MM.1S (cell line): ENCODE results near the gene FARP1.

Source experiments
- DNase-seq: peaks from one replicate; pipeline ENCODE4 v3.0.0-alpha.2; 2015
- H2AFZ ChIP-seq: fragments of 300-600 bp; sonication (generic); 2 replicates; pipeline ENCODE4 v1.6.0; 2016; ENCODE audit warnings: antibody characterized with exemption, low read length
- H3F3A ChIP-seq: fragments of 300-600 bp; sonication (generic); 2 replicates; pipeline ENCODE4 v1.6.1; 2016; ENCODE audit warnings: mild to moderate bottlenecking, antibody characterized with exemption, low read length, moderate library complexity, mixed read lengths; ENCODE audit not compliant: insufficient read depth
- H3K27ac ChIP-seq: fragments of 300-600 bp; sonication (generic); 2 replicates; pipeline ENCODE4 v1.5.1; 2016; ENCODE audit warnings: mild to moderate bottlenecking, low read length
- H3K27me3 ChIP-seq: fragments of 300-600 bp; sonication (generic); replicated peaks from 2 replicates; pipeline ENCODE4 v1.6.0; 2016; ENCODE audit warnings: low read length; ENCODE audit not compliant: insufficient read depth
- H3K36me3 ChIP-seq: fragments of 300-600 bp; sonication (generic); replicated peaks from 2 replicates; pipeline ENCODE4 v1.6.1; 2016; ENCODE audit warnings: mild to moderate bottlenecking, low read length, mixed read lengths; ENCODE audit not compliant: insufficient read depth
- H3K4me1 ChIP-seq: fragments of 300-600 bp; sonication (generic); 2 replicates; pipeline ENCODE4 v1.6.1; 2016; ENCODE audit warnings: low read length, mixed read lengths
- H3K4me2 ChIP-seq: fragments of 300-600 bp; sonication (generic); 2 replicates; pipeline ENCODE4 v1.6.0; 2016; ENCODE audit warnings: low read depth, low read length
- H3K4me3 ChIP-seq: fragments of 300-600 bp; sonication (generic); 2 replicates; pipeline ENCODE4 v1.5.1; 2016; ENCODE audit warnings: low read length, mixed read lengths
- H3K79me2 ChIP-seq: fragments of 300-600 bp; sonication (generic); 2 replicates; pipeline ENCODE4 v1.6.1; 2016; ENCODE audit warnings: mixed run types, low read length, mixed read lengths
- H3K9ac ChIP-seq: fragments of 300-600 bp; sonication (generic); 2 replicates; pipeline ENCODE4 v1.6.1; 2016; ENCODE audit warnings: low read length, mixed read lengths
- H3K9me2 ChIP-seq: fragments of 300-600 bp; sonication (generic); replicated peaks from 2 replicates; pipeline ENCODE4 v1.6.1; 2016; ENCODE audit warnings: mild to moderate bottlenecking, low read length, mixed read lengths; ENCODE audit not compliant: insufficient read depth
- H3K9me3 ChIP-seq: fragments of 300-600 bp; sonication (generic); replicated peaks from 2 replicates; pipeline ENCODE4 v1.6.1; 2016; ENCODE audit warnings: mild to moderate bottlenecking, low read length, mixed read lengths; ENCODE audit not compliant: insufficient read depth
- H4K20me1 ChIP-seq: fragments of 300-600 bp; sonication (generic); 2 replicates; pipeline ENCODE4 v1.6.1; 2016; ENCODE audit warnings: mild to moderate bottlenecking, low read length, moderate library complexity, mixed read lengths; ENCODE audit not compliant: insufficient read depth
- CTCF ChIP-seq: fragments of 300-600 bp; sonication (generic); IDR thresholded peaks from 2 replicates; pipeline ENCODE4 v1.5.1; 2016; ENCODE audit warnings: antibody characterized with exemption, low read length, mixed read lengths
- EZH2 ChIP-seq: fragments of 300-600 bp; sonication (generic); optimal IDR thresholded peaks from 2 replicates; pipeline ENCODE3; 2017; ENCODE audit warnings: low read depth, mild to moderate bottlenecking, antibody characterized with exemption, low read length, mixed read lengths
- EZH2phosphoT487 ChIP-seq: fragments of 300-600 bp; sonication (generic); IDR thresholded peaks from 2 replicates; pipeline ENCODE4 v1.6.1; 2018; ENCODE audit warnings: antibody characterized with exemption, low read length

The FARP1 gene

GRCh38 chr13:98253526-98253925 is 110.6 kb downstream of the FARP1 start:
- H3K4me1 ChIP-seq = no peaks in the 10 kb centered on the region
- H3K9me2 ChIP-seq = no peaks in the 10 kb centered on the region
- H3K4me2 ChIP-seq = no peak overlapping the region
- no peaks in the 10 kb centered on the region for H4K20me1 ChIP-seq
- no peak for DNase-seq
- no peak overlapping the region for H3K9ac ChIP-seq
- H3K36me3 ChIP-seq = no peaks in the 10 kb centered on the region
- no peak overlapping the region for H3K27ac ChIP-seq
- no peaks in the 10 kb centered on the region for H3F3A ChIP-seq
- no peak overlapping the region for H2AFZ ChIP-seq
- H3K9me3 ChIP-seq = no peaks in the 10 kb centered on the region
- H3K27me3 ChIP-seq = no peaks in the 10 kb centered on the region
- no peak overlapping the region for H3K4me3 ChIP-seq
- no peak for TF ChIP-seq EZH2phosphoT487
- TF ChIP-seq EZH2 = no peak
- TF ChIP-seq CTCF = no peak
- no peaks in the 10 kb centered on the region for H3K79me2 ChIP-seq

- no peaks in the 10 kb centered on the region for H4K20me1 ChIP-seq
- H3K4me2 ChIP-seq = no peak overlapping the region
- H3K9me2 ChIP-seq = no peaks in the 10 kb centered on the region
- no peak overlapping the region for H2AFZ ChIP-seq
- no peaks in the 10 kb centered on the region for H3F3A ChIP-seq
- H3K4me1 ChIP-seq = no peaks in the 10 kb centered on the region
- no peaks in the 10 kb centered on the region for H3K9me3 ChIP-seq
- DNase-seq = no peak
- no peak overlapping the region for H3K9ac ChIP-seq
- H3K27ac ChIP-seq = no peak overlapping the region
- no peak overlapping the region for H3K4me3 ChIP-seq
- TF ChIP-seq EZH2 (no peak), CTCF (no peak), EZH2phosphoT487 (no peak)
- H3K27me3 ChIP-seq = no peaks in the 10 kb centered on the region
- H3K79me2 ChIP-seq = no peaks in the 10 kb centered on the region
- H3K36me3 ChIP-seq = no peaks in the 10 kb centered on the region
These were observed 111.6 kb downstream of the FARP1 start for GRCh38 chr13:98254513-98254912.

GRCh38 chr13:98258226-98258625 is 115.3 kb downstream of the FARP1 start:
- no peak for DNase-seq
- Histone ChIP-seq H3F3A (no peaks in the 10 kb centered on the region), H3K9me3 (no peaks in the 10 kb centered on the region), H3K9me2 (no peaks in the 10 kb centered on the region), H3K27ac (no peak overlapping the region), H3K27me3 (no peaks in the 10 kb centered on the region), H3K36me3 (no peaks in the 10 kb centered on the region), H3K4me1 (no peaks in the 10 kb centered on the region), H3K9ac (no peak overlapping the region), H3K4me2 (no peak overlapping the region), H2AFZ (no peak overlapping the region), H3K79me2 (no peaks in the 10 kb centered on the region), H3K4me3 (no peak overlapping the region), H4K20me1 (no peaks in the 10 kb centered on the region)
- TF ChIP-seq EZH2phosphoT487 (no peak), CTCF (no peak), EZH2 (no peak)
